Type B pancreatic cell (in vitro differentiated cells): ENCODE data around the gene MPHOSPH9. TPM values are rescaled to one million over a fixed set of nuclear protein-coding genes. Genes with fewer than 3 reads are reported as not detected.
A peak's percentile ranks its signal among the peaks of the same experiment; 100 is the strongest.

Experiments used
- DNase-seq: peaks from one replicate; pipeline ENCODE4 v3.0.0; 2021; ENCODE audit warnings: mixed read lengths; ENCODE audit not compliant: unreplicated experiment; ENCODE audit errors: extremely low spot score
- H3K27ac Mint-ChIP-seq: 2 replicates; pipeline ENCODE4 v1.8.0; 2021; ENCODE audit warnings: mild to moderate bottlenecking, mixed read lengths
- H3K27me3 Mint-ChIP-seq: 2 replicates; pipeline ENCODE4 v1.8.0; 2021; ENCODE audit warnings: mixed read lengths
- H3K36me3 Mint-ChIP-seq: 2 replicates; pipeline ENCODE4 v1.8.0; 2021; ENCODE audit warnings: mixed read lengths
- H3K4me1 Mint-ChIP-seq: one replicate; pipeline ENCODE4 v1.8.0; 2021; ENCODE audit warnings: mixed read lengths; ENCODE audit not compliant: unreplicated experiment
- H3K4me3 Mint-ChIP-seq: 2 replicates; pipeline ENCODE4 v1.8.0; 2021; ENCODE audit warnings: mild to moderate bottlenecking, mixed read lengths
- H3K9me3 Mint-ChIP-seq: 2 replicates; pipeline ENCODE4 v1.8.0; 2021; ENCODE audit warnings: mixed read lengths
- total RNA-seq: library from RNA; stranded (reverse); gene quantifications from 2 replicates; pipeline ENCODE4 v1.2.1, GENCODE V29; 2021; ENCODE audit warnings: low replicate concordance
- TF ChIP-seq, protein P1 (sequence below): fragments of 200-600 bp; sonication (generic); conservative IDR thresholded peaks from 2 replicates; pipeline ENCODE4 v1.5.0; 2021; ENCODE audit warnings: antibody characterized with exemption, mild to moderate bottlenecking

Gene MPHOSPH9
- total RNA-seq, 1 donor from 2014 or later, result 52.3 TPM

DNA sequence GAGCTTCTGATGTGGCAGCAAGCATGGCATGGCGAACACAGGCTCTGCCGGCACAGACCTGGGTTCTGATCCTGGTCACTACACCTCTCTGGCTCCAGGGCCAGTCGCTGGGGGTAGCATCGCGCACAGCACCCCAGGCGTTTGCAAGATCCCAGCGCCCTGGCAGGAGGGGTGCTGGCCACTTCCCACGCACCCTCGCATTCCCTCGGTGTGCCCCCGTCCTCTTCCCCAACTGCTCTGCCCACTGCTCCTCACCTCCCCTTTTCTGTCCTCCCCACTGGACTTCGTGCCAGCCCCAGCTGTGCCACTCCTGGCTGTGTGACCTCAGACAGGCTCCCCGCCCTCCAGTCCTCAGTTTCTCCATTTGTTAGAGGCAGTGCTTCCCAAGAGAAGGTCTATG, 35.9 kb upstream of the MPHOSPH9 start:
- Mint-ChIP-seq H3K27me3 (no peaks in the 10 kb centered on the region), H3K36me3 (peaks cover 13% of the 10 kb centered on the region), H3K4me1 (peaks cover 12% of the 10 kb centered on the region), H3K4me3 (peak overlapping the region; percentile 95), H3K27ac (peak overlapping the region; percentile 93), H3K9me3 (no peaks in the 10 kb centered on the region)
- DNase-seq, result no peak
- TF ChIP-seq, protein P1, sequence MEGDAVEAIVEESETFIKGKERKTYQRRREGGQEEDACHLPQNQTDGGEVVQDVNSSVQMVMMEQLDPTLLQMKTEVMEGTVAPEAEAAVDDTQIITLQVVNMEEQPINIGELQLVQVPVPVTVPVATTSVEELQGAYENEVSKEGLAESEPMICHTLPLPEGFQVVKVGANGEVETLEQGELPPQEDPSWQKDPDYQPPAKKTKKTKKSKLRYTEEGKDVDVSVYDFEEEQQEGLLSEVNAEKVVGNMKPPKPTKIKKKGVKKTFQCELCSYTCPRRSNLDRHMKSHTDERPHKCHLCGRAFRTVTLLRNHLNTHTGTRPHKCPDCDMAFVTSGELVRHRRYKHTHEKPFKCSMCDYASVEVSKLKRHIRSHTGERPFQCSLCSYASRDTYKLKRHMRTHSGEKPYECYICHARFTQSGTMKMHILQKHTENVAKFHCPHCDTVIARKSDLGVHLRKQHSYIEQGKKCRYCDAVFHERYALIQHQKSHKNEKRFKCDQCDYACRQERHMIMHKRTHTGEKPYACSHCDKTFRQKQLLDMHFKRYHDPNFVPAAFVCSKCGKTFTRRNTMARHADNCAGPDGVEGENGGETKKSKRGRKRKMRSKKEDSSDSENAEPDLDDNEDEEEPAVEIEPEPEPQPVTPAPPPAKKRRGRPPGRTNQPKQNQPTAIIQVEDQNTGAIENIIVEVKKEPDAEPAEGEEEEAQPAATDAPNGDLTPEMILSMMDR, result no peak

DNA sequence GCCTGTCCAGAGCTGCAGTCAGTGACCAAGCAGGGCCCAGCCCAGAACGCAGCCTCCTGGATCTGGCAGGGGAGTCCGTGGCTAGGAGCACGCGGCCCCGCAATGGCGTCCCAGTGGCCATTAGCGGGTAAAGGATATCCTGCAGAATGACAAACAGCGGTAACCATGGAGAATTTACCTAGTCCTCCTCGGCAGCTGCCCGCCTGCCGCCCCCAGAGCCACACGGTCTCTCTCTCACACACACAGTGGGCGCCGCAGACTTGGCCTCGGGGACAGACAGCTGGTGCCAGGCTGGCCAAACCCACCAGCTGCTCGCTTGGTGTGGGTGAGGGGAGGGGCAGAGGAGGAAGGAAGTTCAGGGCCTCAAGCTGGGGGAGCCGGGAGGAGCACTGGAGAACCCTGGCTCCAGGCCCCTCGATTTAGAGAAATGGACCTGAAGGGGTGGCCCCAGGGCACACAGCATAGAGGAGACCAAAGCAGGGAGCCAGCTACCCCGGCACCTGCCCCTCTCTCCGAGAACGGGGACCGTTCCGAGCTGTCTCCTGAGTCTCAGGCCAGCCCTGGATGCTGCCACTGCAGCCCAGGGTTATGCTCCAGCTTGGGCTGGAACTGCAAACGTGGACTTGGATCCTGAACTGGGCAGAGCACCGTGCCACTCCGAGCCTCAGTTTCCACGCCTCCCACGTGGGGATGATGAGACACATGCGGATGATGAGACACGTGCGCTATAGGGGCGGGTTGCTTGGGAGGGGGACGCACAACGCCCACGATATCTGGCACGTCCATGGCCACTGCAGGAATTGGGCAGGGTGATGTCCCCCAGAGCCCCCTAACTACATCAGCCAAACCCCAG, 35.3 kb upstream of the MPHOSPH9 start:
- Mint-ChIP-seq H3K4me1 (peaks cover 13% of the 10 kb centered on the region), H3K27me3 (no peaks in the 10 kb centered on the region), H3K27ac (peak overlapping the region; percentile 80), H3K4me3 (peak overlapping the region; percentile 76), H3K36me3 (peaks cover 14% of the 10 kb centered on the region), H3K9me3 (no peaks in the 10 kb centered on the region)
- TF ChIP-seq, protein P1, result no peak
- no peak for DNase-seq

DNA sequence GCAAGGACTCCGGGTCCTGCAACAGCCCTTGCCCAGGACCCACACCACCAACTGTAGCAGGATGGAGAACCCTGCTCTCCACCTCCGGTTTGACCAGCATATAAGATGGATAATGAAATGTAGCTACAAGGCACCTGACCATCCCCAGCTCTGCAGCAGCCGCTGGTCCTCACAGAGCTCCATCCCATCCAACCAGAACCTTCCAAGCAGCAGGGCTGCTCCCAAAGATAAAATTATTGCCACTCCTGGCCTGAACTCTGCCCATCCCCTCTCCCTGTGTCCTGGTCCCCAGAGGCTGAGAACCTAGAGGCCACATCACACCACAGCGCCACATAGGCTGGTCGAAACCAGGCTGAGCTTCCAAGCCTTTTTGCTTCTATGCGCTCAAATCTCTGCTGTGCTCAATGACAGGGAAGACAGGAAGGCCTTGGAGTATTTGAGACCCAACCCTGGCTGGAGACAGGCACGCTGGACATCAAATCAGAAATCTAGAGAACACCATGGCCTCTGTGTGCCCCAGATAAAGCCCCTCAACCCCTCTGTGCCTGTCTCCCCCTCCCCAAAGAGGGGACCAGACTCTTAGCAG, 34.5 kb upstream of the MPHOSPH9 start:
- DNase-seq, result no peak
- Mint-ChIP-seq H3K9me3 (no peaks in the 10 kb centered on the region), H3K27ac (peak overlapping the region; percentile 80), H3K36me3 (peaks cover 20% of the 10 kb centered on the region), H3K27me3 (no peaks in the 10 kb centered on the region), H3K4me1 (peaks cover 10% of the 10 kb centered on the region), H3K4me3 (peak overlapping the region; percentile 76)
- TF ChIP-seq, protein P1, result no peak

DNA sequence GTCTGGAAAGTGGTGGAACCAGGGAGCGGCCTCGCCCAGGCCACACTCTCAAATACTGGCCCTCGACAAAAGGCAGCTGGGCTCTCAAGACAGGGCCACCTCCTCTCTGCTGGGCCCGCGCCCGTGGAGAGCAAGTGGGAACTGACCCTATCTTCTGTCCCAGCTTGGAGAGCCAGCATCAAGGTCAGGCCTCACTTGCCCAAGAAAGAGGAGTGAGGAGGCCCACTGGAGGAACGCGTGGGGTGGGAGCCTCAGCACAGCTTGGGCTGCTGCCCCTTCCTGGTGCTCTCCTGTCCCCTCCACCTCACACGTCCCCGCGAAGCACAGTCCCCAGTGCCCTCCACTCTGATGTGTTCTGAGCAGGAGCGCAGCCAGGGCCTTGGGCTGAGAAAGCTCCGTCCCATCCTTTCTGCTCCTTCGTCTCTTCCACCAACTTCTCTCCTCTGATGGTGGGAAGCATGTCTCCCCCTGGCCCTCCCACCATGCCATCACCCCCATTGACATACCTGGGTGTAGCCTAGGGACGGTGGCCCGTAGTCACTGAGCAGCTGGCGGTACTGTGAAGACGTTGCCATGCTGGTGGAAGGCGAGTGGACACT, 33.8 kb upstream of the MPHOSPH9 start:
- H3K27ac Mint-ChIP-seq, result no peak overlapping the region
- H3K36me3 Mint-ChIP-seq, result peaks cover 26% of the 10 kb centered on the region
- H3K4me1 Mint-ChIP-seq, result peaks cover 10% of the 10 kb centered on the region
- DNase-seq, result no peak
- peak overlapping the region; percentile 76 for H3K4me3 Mint-ChIP-seq
- H3K27me3 Mint-ChIP-seq, result no peaks in the 10 kb centered on the region
- H3K9me3 Mint-ChIP-seq, result no peaks in the 10 kb centered on the region
- TF ChIP-seq, protein P1, result no peak

DNA sequence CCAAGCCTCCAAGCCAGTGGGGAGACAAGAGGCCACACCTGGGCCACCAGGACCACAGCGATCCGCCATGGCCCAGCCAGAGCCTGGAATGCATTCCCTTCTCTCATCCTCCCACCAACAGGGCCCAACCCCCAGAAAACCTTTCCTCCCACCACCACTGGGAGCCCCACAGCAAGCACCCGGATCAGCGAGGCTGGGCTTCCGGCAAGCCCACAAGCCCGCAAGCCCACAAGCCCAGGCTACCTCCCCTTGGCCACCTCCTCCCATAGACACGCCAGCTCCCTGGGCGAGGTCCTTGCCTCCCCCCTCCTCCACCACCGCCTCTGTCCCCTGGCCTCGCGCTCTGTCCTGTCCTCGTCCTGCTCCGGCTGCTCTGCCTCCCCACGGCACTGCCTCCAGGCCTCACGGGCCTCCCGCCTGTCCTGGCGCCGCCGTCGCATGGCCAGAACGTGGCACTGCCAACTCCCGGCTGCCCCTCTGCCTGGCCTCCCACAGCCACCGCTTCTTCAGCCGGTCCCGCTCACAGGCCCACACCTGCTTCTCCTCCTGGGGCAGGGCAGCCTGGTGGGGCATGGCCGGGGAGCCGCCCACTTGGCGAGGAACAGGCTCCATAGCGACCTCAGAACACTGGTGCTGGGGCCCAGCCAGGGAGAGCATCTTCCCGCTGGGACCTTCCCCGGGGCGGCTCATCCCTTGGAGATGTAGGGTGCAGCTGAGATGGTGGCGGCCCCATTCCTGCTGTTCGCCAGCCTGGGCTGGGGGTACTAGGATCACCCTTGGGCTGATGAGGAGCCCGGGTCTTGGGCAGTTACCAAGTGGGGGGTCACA, 33.1 kb upstream of the MPHOSPH9 start:
- no peak overlapping the region for H3K27ac Mint-ChIP-seq
- TF ChIP-seq, protein P1, result no peak
- H3K4me1 Mint-ChIP-seq, result peaks cover 10% of the 10 kb centered on the region
- no peak overlapping the region for H3K4me3 Mint-ChIP-seq
- H3K36me3 Mint-ChIP-seq, result peaks cover 32% of the 10 kb centered on the region
- H3K9me3 Mint-ChIP-seq, result no peaks in the 10 kb centered on the region
- DNase-seq, result no peak
- no peaks in the 10 kb centered on the region for H3K27me3 Mint-ChIP-seq
